Body of pancreas (tissue), 4 donors: ENCODE data around the gene BLM. TPM values are rescaled to one million over a fixed set of nuclear protein-coding genes. Genes with fewer than 3 reads are reported as not detected.

Experiments used
- ATAC-seq: fragments of 150-250 bp; one replicate; pipeline ENCODE4 v1.9.1; 2016
- DNase-seq, 4 donors: peaks; one replicate each; pipeline ENCODE4 v3.0.0-alpha.2; 2019
- H3K27ac ChIP-seq, 4 donors: fragments of 200-600 bp; sonication (generic); 1 replicate in 3 of 4; 2 replicates in 1 of 4; pipeline versions ENCODE4 v1.5.1 to v1.6.1; 2016 to 2019; ENCODE audit warnings: mild to moderate bottlenecking in 1 of 4, mixed read lengths in 1 of 4, moderate library complexity in 1 of 4
- H3K27me3 ChIP-seq, 2 donors: fragments of 200-600 bp; sonication (generic); one replicate each; pipeline ENCODE4 v1.6.0; 2016; ENCODE audit warnings: mild to moderate bottlenecking in 1 of 2
- H3K36me3 ChIP-seq, 2 donors: fragments of 200-600 bp; sonication (generic); replicated peaks in 1 of 2; 2 replicates each; pipeline ENCODE4 v1.5.1; 2016; ENCODE audit warnings: low read depth in 2 of 2; ENCODE audit not compliant: insufficient read depth in 1 of 2
- H3K4me1 ChIP-seq: fragments of 200-600 bp; sonication (generic); one replicate; pipeline ENCODE4 v1.6.0; 2016
- H3K4me3 ChIP-seq, 2 donors: fragments of 200-600 bp; sonication (generic); 1 replicate in 1 of 2; 2 replicates in 1 of 2; pipeline ENCODE4 v1.5.1; 2016 to 2019
- H3K9me3 ChIP-seq, 3 donors: fragments of 200-600 bp; sonication (generic); 1 replicate in 2 of 3; 2 replicates in 1 of 3; pipeline ENCODE4 v1.5.1; 2016
- CTCF ChIP-seq, 7 experiments: fragments of 450-650 bp in 4 of 7; fragments of 200-600 bp in 3 of 7; sonication (generic) in 3 of 7; IDR thresholded peaks; one replicate each; pipeline ENCODE4 v1.5.1; 2016 to 2019; ENCODE audit warnings: antibody characterized with exemption in 7 of 7
- POLR2A ChIP-seq, 3 donors: fragments of 450-650 bp; IDR thresholded peaks; one replicate each; pipeline ENCODE4 v1.6.1; 2016; ENCODE audit warnings: antibody characterized with exemption in 3 of 3, mild to moderate bottlenecking in 2 of 3
- WGBS, 2 donors: methylation state at CpG; one replicate each; pipeline ENCODE4 v1.1.5; 2017; 5-methylcytosine and 5-hydroxymethylcytosine counted together
- intact Hi-C: fragments of 100-400 bp; cut with DNase I; formaldehyde crosslinking; loops from one replicate; pipeline ENCODE4 v1.15.1; 2023
- total RNA-seq, 2 donors: library from RNA; depleted of rRNA; stranded (reverse); fragments of >200 nt; gene quantifications; one replicate each; pipeline ENCODE4 v1.1.0, GENCODE V29; 2016

The BLM gene
- total RNA-seq, 2 donors from 2014 or later, result 0.26 to 1.3 TPM

GRCh38 chr15:90774731-90775514 is 57.8 kb downstream of the BLM start:
- Histone ChIP-seq H3K4me3 (no peak overlapping the region), H3K9me3 (no peaks in the 10 kb centered on the region), H3K36me3 (no peaks in the 10 kb centered on the region), H3K4me1 (no peaks in the 10 kb centered on the region), H3K27me3 (no peaks in the 10 kb centered on the region), H3K27ac (no peak overlapping the region)
- 86% methylated on average over 5 of the region's 5 CpGs for WGBS, 2 donors
- no peak for DNase-seq
- intact Hi-C loops, result no loop called here
- ATAC-seq, result no peak
- TF ChIP-seq CTCF (IDR thresholded peaks at IDR 0.05), result no peak
- TF ChIP-seq POLR2A (IDR thresholded peaks at IDR 0.05), result no peak

GRCh38 chr15:90780916-90781315 is 63.8 kb downstream of the BLM start:
- DNase-seq, result peak in 1 of 4 donors; percentile 8
- WGBS, 2 donors, result 82 to 87% methylated on average over 3 of the region's 3 CpGs

GRCh38 chr15:90782442-90782841 is 65.3 kb downstream of the BLM start:
- intact Hi-C loops, result no loop called here
- WGBS, 2 donors, result 67 to 79% methylated on average over 2 of the region's 2 CpGs

More at GRCh38 chr15:90780916-90781315, 63.8 kb downstream of the BLM start:
- intact Hi-C loops, result no loop called here
- no peaks in the 10 kb centered on the region for H3K36me3 ChIP-seq
- ATAC-seq, result no peak
- no peak overlapping the region for H3K27ac ChIP-seq
- no peak overlapping the region for H3K4me3 ChIP-seq
- no peaks in the 10 kb centered on the region for H3K4me1 ChIP-seq
- H3K27me3 ChIP-seq, result no peaks in the 10 kb centered on the region
- H3K9me3 ChIP-seq, result no peaks in the 10 kb centered on the region
- no peak for TF ChIP-seq POLR2A (IDR thresholded peaks at IDR 0.05)
- TF ChIP-seq CTCF (IDR thresholded peaks at IDR 0.05), result no peak

GRCh38 chr15:90787881-90788280 is 70.7 kb downstream of the BLM start:
- DNase-seq (no peak), ATAC-seq (no peak)
- no peaks in the 10 kb centered on the region for H3K36me3 ChIP-seq
- no peak for TF ChIP-seq POLR2A (IDR thresholded peaks at IDR 0.05)
- no peak for TF ChIP-seq CTCF (IDR thresholded peaks at IDR 0.05)
- intact Hi-C loops, result no loop called here
- no peaks in the 10 kb centered on the region for H3K27me3 ChIP-seq
- peaks cover 18% of the 10 kb centered on the region for H3K4me1 ChIP-seq
- 93 to 96% methylated on average over 3 of the region's 3 CpGs for WGBS, 2 donors
- no peaks in the 10 kb centered on the region for H3K9me3 ChIP-seq
- H3K27ac ChIP-seq, result no peak overlapping the region
- no peak overlapping the region for H3K4me3 ChIP-seq

More at GRCh38 chr15:90782442-90782841, 65.3 kb downstream of the BLM start:
- no peak overlapping the region for H3K4me3 ChIP-seq
- no peak overlapping the region for H3K27ac ChIP-seq
- no peaks in the 10 kb centered on the region for H3K36me3 ChIP-seq
- DNase-seq, result no peak
- H3K27me3 ChIP-seq, result no peaks in the 10 kb centered on the region
- TF ChIP-seq CTCF (IDR thresholded peaks at IDR 0.05), result no peak
- no peak for TF ChIP-seq POLR2A (IDR thresholded peaks at IDR 0.05)
- no peaks in the 10 kb centered on the region for H3K9me3 ChIP-seq
- no peak for ATAC-seq
- H3K4me1 ChIP-seq, result no peaks in the 10 kb centered on the region

GRCh38 chr15:90789462-90789861 is 72.3 kb downstream of the BLM start:
- TF ChIP-seq CTCF (IDR thresholded peaks at IDR 0.05) (no peak), POLR2A (IDR thresholded peaks at IDR 0.05) (no peak)
- ATAC-seq (no peak), DNase-seq (no peak)
- intact Hi-C loops, result no loop called here
- H3K4me3 ChIP-seq, result no peak overlapping the region
- H3K36me3 ChIP-seq, result no peaks in the 10 kb centered on the region
- peaks cover 18% of the 10 kb centered on the region for H3K4me1 ChIP-seq
- 78 to 88% methylated on average over 5 of the region's 5 CpGs for WGBS, 2 donors
- no peaks in the 10 kb centered on the region for H3K9me3 ChIP-seq
- no peaks in the 10 kb centered on the region for H3K27me3 ChIP-seq
- peak overlapping the region in 2 of 4 donors; percentile 16 to 38 for H3K27ac ChIP-seq
